ENCODE results near the gene HDAC4.
"Not testable (repeated sequence)": the region's sequence is repeated elsewhere in the genome, so short reads cannot be mapped to it uniquely, and the experiment has no call there.

The HDAC4 gene

GRCh38 chr2:239041062-239041461 lies 359.8 kb downstream of the HDAC4 start:
- DNase-seq (ENCODE audit: low spot score): no peak
- no peak for TF ChIP-seq CTCF (IDR thresholded peaks at IDR 0.05)
- no peak overlapping the region for H3K4me3 ChIP-seq
- no peak overlapping the region for H3K27ac ChIP-seq

- no peak overlapping the region for H3K4me3 ChIP-seq
- no peak for TF ChIP-seq CTCF (IDR thresholded peaks at IDR 0.05)
- DNase-seq (ENCODE audit: low spot score): no peak
- no peak overlapping the region for H3K27ac ChIP-seq
Measured at GRCh38 chr2:239040152-239040761, 360.6 kb downstream of the HDAC4 start.

- TF ChIP-seq CTCF (IDR thresholded peaks at IDR 0.05): no peak
- H3K27ac ChIP-seq: no peak overlapping the region
Measured at GRCh38 chr2:239039479-239039861, 361.4 kb downstream of the HDAC4 start.

GRCh38 chr2:239038773-239039478 lies 361.9 kb downstream of the HDAC4 start:
- no peak for TF ChIP-seq CTCF (IDR thresholded peaks at IDR 0.05)
- Histone ChIP-seq H3K27ac (no peak overlapping the region), H3K4me3 (no peak overlapping the region)
- no peak for DNase-seq (ENCODE audit: low spot score)

More at GRCh38 chr2:239039479-239039861, 361.4 kb downstream of the HDAC4 start:
- H3K4me3 ChIP-seq: no peak overlapping the region
- no peak for DNase-seq (ENCODE audit: low spot score)

GRCh38 chr2:239038284-239038683 lies 362.5 kb downstream of the HDAC4 start:
- H3K4me3 ChIP-seq; H3K27ac ChIP-seq; DNase-seq (ENCODE audit: low spot score): not testable (repeated sequence)

- no peak for TF ChIP-seq CTCF (IDR thresholded peaks at IDR 0.05)
- Histone ChIP-seq H3K4me3 (no peak overlapping the region), H3K27ac (no peak overlapping the region)
- no peak for DNase-seq (ENCODE audit: low spot score)
Measured at GRCh38 chr2:239037559-239037910, 363.3 kb downstream of the HDAC4 start.

- TF ChIP-seq CTCF (IDR thresholded peaks at IDR 0.05): no peak
- no peak for DNase-seq (ENCODE audit: low spot score)
- Histone ChIP-seq H3K4me3 (no peak overlapping the region), H3K27ac (no peak overlapping the region)
Measured at GRCh38 chr2:239036819-239037558, 363.8 kb downstream of the HDAC4 start.

All from coronary artery (tissue), 2 donors.